Germinal center (tissue), 1 donor: ENCODE data around the gene SNED1.

ENCODE experiments used
- DNase-seq: peaks from one replicate; pipeline ENCODE4 v3.0.0; 2012; ENCODE audit warnings: mixed read lengths, low spot score

Gene SNED1

GRCh38 chr2:241067501-241068135 lies 69.2 kb downstream of the SNED1 start:
- DNase-seq: no peak

GRCh38 chr2:241068136-241068941 lies 69.9 kb downstream of the SNED1 start:
- no peak for DNase-seq

DNA sequence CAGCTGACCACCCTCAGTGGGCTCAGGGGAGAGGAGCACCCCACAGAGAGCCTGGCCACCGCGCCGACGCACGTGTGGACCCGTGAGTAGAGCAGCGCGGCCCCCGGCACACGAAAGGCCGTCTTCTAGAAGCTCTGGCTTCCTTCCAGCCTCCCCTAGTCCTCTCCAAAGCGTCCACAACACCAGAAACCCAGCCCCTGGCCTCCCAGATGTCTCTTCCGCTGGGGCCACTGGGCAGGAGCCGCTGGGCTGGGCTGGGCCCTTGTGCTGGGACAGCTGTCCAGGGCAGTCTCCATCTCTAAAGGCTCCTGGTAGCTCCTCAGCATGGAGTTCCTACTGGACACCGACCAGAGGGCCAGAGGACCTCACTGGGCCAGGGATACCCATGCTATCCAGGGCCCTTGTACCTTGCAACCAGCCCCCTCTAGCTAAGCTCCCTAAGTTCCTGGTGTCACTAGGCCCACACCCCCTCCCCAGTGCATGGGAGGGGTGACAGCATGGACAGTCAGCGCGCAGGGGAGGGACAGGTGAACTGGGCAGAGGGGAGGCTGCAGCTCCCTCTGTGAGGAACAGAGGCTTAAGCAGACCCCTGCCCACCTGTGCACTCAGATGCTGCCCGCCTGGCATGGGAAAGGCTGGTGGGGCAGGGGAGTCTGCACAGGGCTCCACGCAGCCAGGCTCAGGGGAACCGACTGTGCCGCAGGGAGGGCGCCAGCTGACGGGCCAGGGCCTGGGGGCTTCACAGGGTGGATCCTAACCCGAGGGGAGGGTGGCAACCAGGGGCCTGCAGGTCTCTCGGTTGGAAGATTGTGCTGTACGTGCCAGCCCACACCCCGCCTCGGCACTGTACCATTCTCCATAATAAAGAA lies 70.8 kb downstream of the SNED1 start:
- no peak for DNase-seq

DNA sequence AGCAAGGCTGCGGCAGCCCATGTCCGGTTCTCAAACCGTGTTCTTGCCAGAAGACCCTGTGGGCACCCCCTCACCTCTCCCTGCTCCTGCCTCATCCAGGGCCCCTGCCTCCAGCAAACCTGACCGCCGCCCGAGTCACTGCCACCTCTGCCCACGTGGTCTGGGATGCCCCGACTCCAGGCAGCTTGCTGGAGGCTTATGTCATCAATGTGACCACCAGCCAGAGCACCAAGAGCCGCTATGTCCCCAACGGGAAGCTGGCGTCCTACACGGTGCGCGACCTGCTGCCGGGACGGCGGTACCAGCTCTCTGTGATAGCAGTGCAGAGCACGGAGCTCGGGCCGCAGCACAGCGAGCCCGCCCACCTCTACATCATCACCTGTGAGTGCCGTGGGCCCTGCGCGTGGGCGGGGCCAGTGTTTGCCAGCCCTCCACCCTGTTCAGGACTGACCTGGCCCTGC lies 71.4 kb downstream of the SNED1 start:
- no peak for DNase-seq

- DNase-seq: no peak
These were observed 71.9 kb downstream of the SNED1 start for GRCh38 chr2:241070361-241070760.

DNA sequence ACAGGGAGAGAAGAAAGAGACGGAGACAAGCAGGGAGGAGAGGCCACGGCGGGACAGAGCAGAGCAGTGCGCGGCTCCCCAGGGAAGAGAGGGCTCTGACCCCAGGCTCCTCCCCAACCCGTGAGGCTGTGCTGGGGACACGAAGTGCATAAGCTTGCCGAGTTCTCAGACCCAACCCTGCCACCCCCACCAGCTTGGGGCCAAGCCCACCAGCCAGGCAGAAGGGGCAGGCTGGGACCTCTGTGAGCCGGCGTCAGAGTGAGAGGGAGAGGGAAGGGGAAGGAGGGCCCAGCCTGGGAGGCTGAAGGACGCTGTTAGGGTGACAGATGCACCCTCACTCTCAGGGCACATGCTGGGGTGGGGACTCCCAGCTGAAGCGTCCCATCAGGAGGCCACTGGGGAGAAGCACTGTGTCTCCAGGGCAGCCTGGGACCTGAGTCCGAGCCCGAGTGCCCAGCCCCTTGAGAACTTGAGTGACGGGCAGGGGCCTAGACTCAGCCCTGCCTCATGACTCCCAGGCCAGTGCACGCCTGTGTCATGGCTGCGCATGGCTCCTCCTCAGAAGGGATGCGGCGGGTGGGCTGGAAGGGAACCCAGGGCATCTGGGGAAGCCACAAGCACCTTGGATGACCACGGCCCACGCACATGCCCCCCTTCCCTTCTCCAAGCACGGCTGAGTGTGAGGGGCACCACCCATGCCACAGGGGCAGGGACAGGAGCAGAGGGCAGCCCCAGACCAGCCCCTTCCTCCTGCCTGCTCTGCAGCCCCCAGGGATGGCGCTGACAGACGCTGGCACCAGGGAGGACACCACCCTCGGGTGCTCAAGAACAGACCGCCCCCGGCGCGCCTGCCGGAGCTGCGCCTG lies 72.6 kb downstream of the SNED1 start:
- DNase-seq: no peak

GRCh38 chr2:241071677-241072111 lies 73.3 kb downstream of the SNED1 start:
- no peak for DNase-seq

DNA sequence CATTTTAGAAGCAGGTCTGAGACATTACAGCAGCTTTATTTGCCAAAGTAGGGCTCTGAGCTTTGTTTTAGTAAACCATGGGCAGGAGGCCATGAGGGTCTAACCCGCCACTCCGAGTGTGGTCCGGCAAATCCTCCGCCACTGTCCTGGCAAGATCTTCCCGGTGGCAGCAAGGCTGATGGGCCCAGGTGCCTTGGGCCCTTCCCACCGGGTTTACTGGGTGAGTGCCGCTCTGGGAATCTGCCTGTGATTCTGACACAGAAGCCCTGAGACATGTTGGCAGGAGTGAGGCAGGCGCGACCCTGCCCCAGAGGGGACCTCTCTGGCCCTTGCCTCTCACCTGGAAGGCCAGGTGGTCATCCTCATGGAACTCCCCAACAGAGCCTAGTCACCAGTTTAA lies 73.7 kb downstream of the SNED1 start:
- DNase-seq: no peak

- DNase-seq: no peak
These were observed 74.2 kb downstream of the SNED1 start for GRCh38 chr2:241072553-241073165.

DNA sequence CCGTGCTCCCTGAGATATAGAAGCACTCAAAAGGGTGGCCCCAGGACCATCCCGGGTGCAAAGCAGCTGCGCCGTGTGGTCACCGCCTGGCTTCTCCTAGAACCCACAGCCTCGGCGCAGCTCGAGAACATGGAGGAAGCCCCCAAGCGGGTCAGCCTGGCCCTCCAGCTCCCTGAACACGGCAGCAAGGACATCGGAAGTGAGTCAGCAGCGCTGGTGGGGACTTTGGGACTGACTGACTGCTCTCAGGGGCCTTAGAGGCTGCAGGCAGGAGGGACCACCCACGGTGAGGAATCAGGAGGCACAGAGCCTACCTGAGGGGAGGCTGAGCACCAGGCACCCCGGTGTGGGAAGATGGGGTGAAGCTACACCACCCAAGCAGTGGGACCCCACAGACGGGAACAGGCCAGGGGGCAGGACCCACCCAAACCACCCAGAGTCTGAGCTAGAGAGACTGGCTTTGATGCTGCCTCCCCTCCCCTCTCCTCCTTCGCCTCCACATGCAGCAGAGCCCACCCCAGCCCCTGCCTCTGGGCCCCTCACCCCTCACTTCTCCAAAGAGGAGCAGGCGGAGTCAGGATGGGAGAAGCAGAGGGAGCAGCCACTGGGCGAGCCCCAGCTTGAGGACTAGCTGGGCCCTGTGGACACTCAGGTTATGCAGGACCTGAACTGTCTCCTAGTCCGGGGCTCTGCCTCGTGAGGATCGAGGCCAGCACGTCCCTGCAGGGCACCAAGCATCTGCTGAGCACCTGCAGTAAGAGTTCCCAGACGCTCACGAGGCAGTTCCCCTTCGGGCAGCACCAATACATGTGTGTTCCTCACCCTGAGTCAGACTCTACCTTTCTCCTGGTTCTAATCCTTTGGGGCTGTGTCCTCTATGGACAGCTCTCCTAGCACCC lies 75.0 kb downstream of the SNED1 start:
- no peak for DNase-seq

DNA sequence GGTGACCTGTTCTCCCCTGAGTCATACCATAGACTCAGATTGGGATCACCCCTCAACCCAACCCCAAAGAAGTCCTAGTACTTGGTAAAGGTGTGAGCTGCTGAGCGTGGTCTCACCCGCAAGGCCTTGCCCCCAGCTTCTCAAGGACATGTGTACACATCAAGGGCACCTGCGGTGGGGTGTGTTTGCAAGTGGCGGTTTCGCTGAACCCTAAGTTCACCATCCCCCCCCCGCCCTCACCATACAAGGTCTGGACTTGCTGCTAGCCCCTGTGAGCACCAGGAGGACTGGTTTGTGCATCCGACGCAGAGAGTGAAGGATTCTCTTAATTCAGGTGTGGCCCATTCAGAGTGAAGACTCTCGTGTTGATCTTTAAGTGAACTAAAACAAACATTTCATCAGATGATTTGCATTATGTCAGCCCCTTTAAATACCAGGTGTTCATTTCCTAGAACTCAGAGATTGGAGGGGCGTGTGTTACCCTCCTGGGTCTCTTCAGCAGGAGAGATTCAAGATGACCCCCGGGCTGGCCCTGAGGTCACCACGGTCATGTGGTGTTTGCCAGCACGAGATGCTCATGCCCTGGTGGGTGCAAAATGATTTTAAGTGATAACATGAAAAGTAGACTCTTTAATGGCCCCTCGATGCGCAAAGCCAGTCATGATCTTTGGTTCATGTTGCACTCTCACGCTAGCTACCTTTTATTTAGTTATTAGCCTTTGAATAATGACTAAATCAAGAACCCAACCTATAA lies 75.8 kb downstream of the SNED1 start:
- DNase-seq: no peak

GRCh38 chr2:241074901-241075540 lies 76.6 kb downstream of the SNED1 start:
- no peak for DNase-seq

DNA sequence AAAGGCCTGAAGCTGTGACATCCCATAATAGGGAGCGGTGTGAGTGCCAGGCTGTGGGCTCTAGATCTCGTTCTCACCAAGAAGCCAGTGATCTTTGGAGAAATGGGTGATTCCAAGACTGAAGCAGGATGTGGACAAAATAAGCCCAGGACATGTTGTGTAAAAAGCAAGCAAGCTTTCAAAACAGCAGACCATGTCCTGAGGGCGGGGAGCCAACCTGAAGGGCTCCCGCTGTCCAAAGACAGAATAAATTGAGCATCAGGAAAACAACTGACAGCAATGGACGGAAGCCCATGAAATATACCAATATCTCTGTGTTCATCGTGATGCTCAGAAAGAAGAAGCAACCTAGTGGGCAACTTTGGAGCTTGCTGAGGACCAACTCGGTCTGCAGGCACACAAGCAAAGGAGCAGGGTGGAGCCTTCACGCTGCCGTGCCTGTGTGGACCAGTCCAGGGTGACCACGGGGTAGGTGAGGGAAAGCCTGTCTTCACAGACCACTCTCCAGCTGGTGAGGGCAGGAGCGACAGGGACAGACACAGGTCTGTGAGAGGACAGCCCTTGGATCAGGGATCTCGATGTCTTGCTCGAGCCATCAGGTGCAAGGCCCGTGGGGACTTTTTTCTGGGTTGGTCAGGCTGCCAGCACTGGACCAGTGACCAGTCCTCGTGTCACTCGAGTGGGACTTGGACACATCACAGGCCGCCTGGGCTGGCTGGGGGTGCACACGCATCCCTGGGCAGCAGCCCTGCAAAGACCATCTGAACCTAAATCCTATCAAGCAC lies 82.2 kb downstream of the SNED1 start:
- no peak for DNase-seq

DNA sequence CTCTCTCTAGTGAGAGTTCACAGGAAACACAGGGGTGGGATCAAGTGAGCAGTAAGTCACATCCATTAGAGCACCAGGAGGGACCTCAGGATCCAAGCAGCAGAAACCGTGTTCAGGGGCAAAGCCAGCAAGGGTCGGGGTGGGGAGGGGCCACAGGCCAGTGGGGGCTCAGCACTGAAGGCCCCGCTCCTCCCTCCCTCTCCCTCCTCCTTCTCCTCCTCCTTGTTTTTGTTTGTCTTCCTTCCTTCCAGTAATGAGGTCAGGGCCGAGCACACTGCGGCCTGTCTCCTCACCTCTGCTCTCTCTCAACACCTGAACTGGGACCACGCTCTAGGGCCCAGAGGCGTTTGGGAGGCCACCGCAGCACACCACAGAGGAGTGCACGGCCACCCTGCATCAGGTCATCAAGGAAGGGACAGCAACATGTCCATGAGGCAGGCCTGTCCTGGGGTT lies 82.8 kb downstream of the SNED1 start:
- no peak for DNase-seq

DNA sequence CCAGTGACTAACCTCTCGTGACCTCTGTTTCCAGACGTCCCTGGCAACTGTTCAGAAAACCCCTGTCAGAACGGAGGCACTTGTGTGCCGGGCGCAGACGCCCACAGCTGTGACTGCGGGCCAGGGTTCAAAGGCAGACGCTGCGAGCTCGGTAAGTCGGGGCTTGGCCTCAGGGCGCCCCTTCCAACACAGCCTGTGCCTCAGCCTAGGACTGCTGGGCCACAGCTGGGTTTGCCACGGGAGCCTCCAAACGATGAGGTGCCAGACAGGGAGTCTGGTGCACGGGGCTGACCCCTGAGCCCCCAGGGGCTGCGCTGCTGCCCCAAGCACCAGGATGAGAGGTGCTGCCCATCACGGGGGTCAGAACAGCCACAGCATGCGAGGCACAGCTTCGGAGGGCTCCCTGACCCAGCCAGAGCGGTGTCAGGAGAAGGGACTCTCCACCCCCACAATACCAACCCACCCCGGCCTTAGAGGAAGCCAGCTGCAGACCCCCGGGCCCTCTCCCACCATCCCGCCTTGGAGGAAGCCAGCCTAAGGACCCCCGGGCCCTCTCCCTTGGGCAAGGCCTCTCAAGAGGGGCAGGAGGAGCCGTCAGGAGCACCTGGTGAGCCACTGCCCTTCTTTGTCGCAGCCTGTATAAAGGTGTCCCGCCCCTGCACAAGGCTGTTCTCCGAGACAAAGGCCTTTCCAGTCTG lies 83.4 kb downstream of the SNED1 start:
- no peak for DNase-seq

- no peak for DNase-seq
These were observed 84.1 kb downstream of the SNED1 start for GRCh38 chr2:241082341-241083090.

GRCh38 chr2:241083091-241083415 lies 84.6 kb downstream of the SNED1 start:
- DNase-seq: no peak
